NCI-H2196 treated with DMSO at 0.1 percent for 48 hours (cell line): ENCODE results near the gene CACNG7.

ENCODE experiments used
- DNase-seq: peaks from one replicate; lab custom pipeline; 2025; ENCODE audit not compliant: unreplicated experiment; lab: John Stamatoyannopoulos, UW

The CACNG7 gene

DNA sequence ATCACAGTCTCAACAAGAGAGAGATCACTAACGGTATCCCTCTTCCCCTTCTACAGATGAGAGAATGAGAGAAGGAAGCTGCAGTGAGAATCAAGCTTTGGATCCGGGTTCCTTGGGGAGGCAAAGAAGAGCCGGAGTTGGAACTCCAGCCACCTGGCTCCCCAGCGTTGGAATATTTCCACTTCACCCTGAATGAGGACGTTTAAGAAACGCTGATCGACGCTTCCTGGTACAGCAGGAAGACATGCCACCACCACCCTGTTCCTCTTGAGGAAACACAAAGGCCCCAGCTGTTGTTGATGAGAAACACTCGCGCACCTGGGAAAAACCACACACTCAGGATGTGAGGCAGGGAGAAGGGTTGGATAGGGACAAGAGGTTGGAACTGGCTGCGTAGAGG, 42.4 kb downstream of the CACNG7 start:
- no peak for DNase-seq

DNA sequence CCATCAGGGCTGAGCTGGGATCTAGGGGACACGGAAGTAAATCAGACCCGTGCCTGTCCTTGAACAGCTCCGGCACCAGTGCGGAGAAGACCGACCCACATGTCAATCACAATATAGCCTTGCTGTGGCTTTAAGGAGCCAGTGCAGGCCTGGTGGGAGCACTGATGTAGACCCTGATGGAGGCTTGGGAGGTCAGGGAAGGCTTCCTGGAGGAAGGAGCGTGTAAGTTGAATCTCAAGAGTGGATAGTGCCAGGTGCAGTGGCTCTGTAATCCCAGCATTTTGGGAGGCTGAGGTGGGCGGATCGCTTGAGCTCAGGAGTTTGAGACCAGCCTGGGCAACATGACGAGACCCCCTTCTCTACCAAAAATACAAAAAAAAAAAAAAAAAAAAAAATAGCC, 42.9 kb downstream of the CACNG7 start:
- no peak for DNase-seq

DNA sequence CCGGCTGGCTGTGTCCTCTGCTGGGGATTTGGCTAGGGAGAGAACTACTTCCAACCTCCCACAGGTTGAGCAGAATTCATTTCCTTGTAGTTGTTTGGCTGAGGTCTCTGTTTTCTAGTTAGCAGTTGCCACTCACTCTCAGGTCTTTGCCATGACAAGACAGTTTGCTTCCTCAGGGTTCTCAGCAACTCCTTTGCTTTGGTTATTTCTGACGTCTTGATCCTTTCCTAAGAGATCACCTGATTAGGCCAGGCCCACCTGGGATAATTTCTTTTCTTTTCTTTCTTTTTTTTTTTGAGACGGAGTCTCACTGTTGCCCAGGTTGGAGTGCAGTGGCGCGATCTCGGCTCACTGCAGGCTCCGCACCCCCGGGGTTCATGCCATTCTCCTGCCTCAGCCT, 44.3 kb downstream of the CACNG7 start:
- DNase-seq = no peak

DNA sequence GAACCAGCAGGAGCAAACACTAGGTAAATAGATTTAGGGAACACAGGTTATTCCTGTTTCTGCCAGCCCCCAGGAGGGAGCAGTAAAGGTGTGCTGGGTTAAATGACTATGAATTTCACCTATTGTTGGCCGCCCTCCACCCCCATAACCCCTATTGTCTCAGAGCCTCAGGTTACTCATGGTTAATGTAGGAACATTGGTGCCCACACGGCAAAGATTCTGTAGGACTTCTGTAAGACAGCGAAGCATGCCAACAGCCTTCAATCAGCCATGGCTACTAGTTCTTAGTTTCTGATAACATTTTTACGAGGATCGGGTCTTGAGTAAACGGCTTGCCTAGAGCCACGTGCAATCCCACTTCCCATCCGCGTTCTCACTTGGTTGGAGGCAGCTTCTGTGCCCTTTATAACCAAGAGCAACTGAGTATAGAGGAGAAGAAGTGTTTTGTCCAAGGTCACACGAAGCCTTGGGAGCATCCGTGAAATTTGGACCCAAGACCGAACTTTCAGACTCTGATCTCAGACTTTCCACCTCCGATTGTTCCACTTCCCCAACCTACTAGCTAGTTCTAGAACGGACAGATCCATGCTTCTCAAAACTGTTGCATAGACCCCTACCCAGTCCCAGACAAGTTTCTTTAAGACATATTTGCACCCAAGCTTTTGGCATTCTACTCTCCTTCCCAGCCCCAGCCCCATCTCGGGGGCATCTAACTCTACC, 48.5 kb downstream of the CACNG7 start:
- no peak for DNase-seq

DNA sequence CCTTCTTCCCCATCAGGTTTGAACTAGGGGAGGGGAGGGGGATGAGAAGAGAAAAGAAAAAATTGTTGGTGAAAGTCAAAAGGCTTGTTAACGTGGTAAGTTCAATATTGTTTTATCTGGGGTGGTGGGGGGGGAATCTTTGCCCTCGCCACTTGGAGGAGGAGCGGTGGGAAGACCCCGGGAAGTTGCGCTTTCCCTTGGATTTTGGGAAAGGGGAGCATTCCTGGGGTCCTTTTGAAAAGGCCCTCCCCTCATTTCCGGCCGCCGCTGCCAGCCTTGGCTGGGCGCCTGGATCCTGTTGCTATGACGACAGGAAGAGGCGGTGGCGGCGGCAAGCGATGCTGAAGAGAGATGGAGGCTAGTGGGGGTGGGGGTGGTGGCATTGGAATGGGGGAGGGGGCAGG, 49.1 kb downstream of the CACNG7 start:
- DNase-seq = no peak

DNA sequence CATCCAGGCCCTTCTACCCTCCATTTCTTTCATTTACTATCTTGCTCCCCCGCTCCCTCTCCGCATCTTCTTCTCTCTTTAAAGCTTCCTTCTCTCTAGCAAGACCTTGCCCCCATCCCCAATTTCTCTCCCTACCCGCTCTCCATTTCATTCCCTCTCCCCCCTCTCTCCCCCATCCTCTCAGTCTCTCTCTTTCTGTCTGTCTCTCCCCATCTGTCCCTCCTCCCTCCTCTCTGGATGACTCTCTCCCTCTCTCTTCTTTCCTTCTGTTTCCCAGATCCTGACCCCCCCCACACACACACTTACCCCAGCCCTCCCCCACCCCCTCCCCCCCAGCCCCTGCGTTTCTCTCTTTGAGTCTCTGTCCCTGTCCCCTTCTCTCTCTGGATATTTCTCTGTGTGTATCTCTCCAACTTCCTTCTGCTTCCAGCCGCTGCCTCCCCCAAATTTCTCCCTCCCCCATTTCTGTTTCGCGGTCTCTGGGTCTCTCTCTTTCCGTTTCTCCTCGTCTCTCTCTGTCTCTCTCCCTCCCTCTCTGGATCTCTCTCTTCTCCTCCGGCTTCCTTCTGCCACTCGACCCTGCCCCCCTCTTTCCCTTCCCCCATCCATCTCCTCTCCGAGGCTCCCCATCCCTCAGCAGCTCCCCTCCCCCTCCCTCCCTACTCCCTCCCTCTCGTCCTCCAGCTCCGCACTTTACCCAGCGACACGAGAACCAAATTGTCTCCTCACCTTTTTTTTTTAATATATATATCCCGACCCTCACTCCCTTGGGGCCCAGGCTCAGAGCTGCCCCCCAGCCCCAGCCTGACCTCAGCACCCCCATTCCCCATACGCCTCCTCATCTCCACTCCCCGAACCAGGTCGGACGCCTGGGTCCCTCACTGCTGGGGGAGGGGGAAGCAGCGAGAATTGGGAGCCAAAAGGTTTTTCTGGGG, 50.0 kb downstream of the CACNG7 start:
- no peak for DNase-seq

DNA sequence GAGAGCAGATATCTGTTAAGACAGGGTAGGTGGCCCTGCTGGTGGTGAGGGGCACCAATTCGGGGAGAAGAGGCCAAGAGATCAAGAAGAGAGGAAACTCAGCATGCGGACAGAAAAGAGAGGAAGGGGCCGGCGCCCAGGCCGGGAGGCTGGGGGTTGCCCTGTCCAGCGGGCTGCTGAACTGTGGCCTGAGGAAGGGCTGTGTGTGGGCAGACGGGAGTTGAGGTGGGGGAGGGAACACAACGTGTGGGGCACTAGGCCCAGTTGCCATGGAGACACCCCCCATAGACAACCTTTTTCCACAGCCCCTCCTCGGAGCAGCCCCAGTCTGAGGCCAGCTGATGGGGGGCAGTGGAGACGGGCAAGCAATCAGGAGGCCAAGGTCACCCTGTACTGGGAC, 51.1 kb downstream of the CACNG7 start:
- DNase-seq = no peak

DNA sequence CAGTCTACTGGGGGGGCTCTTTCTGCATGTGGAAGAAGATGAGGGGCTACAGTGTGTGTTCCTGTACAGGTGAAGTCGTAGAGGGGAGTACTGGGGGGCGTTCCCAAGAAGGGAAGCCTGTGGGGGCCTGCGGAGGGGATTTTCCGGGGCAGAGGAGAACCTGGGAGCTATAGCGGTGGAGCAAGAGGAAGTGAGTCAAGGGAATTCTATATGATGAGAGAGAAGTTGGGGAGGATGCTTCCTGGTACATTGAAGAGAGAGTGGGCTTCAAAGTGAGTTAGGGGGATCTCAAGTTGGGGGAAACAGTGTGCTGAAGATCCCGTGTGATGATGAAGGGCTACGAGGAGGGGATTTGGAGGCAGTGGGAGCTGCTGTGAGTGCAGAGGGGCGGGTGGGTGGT, 51.8 kb downstream of the CACNG7 start:
- DNase-seq = no peak

DNA sequence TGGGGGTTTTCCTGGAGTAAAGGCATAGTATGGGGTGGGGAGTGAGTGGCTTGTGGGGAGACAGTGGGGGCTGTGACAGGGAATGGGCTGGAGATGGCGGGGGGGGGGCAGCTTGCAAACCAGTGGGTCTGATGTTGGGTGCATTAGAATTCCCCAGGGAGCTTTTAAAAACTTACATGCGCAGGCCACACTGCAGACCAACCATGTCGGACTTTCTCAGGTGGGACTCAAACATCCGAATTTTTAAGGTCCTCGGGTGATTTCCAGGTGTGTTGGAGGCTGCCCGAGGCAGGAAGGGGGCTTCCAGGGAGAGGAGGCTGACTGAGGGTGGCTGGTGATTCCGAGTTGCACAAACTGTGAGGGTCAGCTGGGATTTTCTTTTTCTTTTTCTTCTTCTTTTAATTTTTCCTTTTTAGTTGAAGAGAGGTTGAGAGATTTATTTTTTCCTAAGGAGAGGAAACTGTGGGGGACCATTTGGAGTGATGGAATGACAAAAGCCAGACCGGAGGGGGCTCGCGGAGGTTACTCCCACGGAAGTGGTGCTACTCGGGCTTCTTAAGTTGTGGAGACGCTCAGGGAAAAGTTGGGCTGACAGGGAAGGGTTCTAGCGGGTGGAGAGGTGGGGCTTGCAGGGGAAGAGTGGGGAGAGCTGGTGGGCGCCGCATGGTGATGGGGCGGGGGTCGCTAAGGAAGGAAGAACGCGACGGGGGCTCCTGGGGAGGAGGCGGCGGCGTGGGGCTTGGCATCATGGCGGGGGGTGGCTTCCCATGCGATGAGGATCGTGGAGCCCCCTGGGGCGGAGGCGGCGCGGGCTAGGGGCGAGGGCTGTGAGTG, 52.7 kb downstream of the CACNG7 start:
- DNase-seq = no peak

DNA sequence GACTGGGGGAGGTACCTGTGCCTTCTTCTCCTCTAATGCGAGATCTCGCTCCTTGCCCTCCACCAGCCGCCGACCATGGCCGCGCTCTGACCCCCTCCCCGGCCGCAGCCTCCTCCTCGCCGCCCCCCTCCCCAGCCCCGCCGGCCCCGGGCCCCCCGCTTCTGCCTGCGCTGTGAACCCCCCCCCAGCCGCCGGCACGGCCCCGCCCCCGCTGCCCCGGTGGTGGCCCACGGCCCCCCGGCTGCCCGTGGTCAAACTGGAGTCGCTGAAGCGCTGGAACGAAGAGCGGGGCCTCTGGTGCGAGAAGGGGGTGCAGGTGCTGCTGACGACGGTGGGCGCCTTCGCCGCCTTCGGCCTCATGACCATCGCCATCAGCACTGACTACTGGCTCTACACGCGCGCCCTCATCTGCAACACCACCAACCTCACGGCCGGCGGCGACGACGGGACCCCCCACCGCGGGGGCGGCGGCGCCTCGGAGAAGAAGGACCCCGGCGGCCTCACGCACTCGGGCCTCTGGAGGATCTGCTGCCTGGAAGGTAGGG, 53.9 kb downstream of the CACNG7 start, which contains the start of gene CACNG8:
Gene CACNG8, plus strand, starts transcription at position 51 of the 545 bp plus-strand sequence.
- DNase-seq = no peak

DNA sequence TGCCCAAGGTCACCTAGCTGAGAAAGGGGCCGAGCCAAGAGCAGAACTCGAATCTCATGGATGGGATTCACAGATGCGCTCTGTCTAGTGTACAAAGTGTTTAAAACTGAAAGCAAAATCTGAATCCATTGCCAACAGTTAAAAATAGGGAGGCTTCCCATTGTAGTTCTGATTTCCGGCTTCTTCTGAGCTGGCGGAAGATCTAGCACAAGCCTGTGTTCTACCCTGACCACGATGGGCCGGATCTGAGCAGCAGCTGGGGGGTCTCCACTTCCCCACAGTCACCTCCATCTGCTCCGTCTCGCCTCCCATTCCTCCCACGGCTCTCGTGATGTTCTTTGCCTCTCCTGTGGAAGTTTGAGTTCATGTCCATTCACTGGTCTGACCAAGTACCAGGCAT, 56.0 kb downstream of the CACNG7 start:
- no peak for DNase-seq

DNA sequence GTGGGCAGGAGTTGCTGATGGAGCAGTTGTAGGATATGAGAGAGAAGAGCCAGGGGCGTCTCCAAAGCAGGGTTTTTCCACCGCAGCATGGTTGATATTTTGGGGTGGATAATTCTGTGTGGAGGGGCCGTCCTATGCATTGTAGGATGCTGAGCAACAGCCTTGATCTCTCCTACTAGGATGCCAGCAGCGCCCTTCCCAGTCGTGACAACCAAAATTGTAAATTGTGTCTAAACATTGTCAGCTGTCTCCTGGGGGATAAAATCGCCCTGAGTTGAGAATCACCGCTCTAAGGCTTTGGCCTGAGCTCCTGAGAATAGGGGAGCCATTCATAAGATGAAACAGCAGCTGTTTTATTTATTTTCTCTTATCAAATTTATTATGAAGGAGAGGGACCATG, 57.9 kb downstream of the CACNG7 start:
- no peak for DNase-seq

DNA sequence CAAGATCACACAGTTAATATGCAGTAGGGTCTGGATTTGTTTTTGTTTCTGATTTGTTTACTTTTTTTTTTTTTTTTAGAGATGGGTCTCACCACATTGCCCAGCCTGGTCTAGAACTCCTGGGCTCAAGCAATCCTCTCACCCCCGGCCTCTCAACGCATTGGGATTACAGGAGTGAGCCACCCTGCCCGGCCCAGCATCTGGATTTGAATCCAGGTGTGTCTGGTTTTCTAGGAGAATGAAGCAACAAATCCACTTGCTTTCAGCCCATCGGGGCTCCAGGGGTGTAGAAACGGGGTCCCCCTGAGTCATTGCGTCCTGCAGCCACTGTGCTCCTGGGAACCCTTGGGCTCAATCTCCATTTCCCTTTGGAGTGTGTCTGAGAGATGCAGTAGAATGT, 60.3 kb downstream of the CACNG7 start:
- no peak for DNase-seq

DNA sequence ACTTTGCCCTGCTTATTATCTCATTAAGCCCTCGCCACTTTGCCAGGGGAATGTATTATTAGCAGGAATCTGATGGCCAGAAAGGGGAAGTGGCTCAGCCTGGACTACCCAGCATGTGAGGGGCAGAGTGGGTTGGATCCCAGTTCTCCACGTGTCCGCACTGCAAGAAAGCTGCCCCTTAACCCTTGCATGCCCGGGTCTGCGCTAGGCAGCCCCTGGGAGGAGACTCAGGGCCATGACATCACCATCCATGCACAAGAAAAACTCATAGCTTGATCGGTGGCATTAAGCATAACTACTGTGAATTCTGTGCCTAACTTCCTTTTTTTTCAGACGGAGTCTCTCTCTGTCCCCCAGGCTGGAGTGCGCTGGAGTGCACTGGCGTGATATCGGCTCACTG, 62.6 kb downstream of the CACNG7 start:
- DNase-seq = no peak

DNA sequence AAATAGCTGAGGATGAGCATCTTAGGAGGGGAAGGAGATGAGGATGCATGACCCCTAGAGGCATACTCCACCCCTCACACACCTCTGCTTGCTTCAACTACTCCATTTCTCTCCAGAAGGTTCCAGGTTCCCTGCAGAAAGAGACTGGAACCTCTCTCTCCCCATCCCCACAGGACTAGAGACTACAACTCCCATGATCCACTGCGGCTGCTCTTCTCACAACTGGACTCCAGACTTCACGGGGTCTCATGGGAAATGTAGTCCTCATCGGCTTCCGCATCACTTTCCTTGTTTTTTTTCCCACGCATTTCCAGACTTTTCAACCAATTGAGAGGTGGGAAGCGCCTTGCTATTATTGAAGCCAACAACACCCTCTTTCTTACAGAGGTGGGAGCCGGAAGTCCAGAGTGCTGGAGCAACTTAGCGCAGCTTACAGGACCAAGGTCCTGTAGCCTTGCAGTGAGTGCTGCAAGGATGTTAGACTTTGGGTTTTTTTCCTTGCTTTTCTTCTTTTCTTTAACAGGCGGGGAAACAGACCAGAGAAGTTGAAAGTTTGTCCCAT, 68.4 kb downstream of the CACNG7 start:
- peak; percentile 6 for DNase-seq

DNA sequence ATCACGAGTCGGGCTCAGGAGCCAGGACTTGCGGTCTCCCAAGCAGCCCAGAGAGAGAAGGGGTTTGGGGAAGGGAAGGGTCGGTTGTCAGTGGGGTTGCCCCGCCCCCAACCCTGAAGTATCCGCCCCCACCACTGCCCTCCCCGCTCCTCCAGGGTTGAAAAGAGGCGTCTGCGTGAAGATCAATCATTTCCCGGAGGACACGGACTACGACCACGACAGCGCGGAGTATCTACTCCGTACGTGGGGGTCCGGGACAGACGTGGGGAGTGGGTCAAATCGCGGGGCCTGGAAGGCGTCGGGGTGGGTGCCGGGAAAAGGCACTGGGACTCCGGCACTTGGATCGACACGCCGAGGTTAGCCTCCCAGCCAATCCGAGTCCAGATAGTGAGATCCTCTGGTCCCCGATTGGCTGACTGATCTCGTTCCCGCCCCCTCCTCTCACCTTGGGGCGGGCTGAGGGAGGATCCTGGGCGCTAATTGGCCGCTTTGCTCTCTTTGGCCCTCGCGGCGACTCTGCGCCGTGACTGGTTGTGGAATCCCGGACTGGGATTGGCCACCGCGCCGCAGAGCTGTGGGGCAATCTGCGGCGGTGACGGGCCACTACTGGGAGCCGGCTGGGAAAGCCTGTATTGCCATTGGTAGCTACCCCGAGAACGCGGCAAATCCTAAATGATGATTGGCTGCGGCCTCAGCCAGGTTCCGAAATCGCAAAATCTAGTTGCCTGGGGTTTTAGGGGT, 69.1 kb downstream of the CACNG7 start:
- DNase-seq = no peak

DNA sequence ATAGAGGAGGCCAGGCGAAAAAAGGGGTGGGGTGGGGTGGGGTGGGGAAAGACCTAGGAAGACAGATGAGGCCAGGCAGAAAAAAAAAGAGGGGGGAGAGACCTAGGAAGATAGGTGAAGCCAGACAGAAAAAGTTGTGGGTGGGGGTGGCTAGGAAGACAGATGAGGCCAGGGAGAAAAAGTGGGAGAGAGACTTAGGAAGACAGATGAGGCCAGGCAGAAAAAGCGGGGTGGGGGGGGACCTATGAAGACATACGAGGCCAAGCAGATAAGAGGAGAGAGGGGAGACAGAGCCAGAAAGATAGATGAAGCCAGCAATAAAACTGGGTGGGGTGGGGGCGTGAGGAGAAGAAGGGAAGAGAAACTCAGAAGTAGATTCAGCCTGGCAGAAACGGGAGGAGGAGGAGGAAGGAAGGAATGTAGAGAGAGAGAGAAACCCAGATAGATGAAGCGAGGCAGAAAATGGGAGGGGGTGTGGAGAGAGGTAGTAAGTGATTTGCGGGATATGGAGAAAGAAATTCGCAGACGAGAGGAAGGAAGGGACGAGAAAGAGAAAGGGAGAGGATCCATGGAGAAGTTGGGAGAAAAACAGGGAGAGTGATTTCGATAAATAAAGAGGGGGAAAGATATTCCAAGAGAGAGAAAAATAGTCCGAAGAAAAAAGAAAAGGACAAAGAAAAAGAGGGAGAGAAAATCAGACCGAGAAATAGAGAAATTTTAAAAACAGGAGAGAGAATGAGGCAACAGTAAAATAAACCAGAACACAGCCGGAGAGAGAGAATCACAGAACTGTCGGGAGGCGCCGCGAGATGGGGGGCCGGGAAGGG, 70.1 kb downstream of the CACNG7 start:
- no peak for DNase-seq

DNA sequence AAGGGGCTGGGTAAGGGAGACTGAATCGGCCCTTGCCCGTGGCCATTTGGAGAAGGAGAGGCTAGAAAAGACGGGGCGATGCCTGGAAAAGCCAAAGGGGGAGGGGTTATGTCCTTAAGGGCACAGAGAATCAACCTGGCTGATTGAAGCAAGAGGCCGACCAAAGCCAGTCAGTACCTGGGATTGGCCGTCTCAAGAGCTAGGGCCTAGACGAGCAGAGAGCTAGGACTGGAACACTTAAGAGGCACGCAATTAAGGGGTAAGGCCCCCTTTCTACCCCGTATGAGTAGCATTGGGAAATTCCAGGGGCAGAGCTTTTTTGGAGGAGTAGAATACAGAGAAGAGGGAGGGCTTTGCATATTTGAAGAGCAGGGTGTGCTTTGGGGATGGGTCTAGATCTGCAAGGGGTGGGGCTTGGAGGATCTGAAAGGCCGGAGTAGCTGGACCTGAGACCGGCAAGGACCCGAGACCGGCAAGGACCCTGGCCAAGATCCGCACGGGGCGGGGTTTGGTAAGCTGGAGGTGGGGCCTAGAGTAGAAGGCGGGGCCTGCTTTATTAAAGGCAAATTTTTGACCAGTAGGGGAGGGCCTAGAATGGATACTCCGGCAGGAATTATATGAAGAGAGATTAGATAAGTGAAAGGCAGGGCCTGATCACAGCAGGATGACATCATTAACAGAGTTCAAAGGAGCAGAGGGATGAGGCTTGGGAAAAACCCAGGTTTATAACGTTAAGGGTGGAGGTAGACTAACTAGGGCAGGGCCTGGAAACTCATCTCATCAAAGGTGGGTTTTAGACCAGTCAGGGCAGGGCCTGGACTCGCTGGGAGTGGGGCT, 71.7 kb downstream of the CACNG7 start:
- DNase-seq = no peak
